Upper lobe of left lung (tissue), 4 donors: ENCODE measurements around the gene GRIK4.
"Not testable (repeated sequence)": the region's sequence is repeated elsewhere in the genome, so short reads cannot be mapped to it uniquely, and the experiment has no call there.

Experiments used
- POLR2A ChIP-seq, 4 donors: fragments of 450-650 bp; IDR thresholded peaks; one replicate each; pipeline ENCODE4 v1.5.1; 2016 to 2017; ENCODE audit warnings: antibody characterized with exemption in 4 of 4, mild to moderate bottlenecking in 2 of 4
- TF ChIP-seq, protein P1 (sequence below), 6 experiments: fragments of 450-650 bp in 4 of 6; fragments of 200-600 bp in 2 of 6; sonication (generic) in 2 of 6; IDR thresholded peaks; one replicate each; pipeline ENCODE4 v1.5.1; 2016 to 2019; ENCODE audit warnings: antibody characterized with exemption in 6 of 6

DNA sequence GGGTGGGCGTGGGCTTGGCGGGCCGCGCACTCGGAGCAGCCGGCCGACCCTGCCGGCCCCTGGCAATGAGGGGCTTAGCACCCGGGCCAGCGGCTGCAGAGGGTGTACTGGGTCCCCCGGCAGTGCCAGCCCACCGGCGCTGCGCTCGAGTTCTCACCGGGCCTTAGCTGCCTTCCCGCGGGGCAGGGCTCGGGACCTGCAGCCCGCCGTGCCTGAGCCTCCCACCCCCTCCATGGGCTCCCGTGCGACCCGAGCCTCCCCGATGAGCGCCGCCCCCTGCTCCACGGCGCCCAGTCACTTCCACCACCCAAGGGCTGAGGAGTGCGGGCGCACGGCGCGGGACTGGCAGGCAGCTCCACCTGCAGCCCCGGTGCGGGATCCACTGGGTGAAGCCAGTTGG, 510.2 kb downstream of the GRIK4 start:
- not testable (repeated sequence) for TF ChIP-seq POLR2A (IDR thresholded peaks at IDR 0.05)
- TF ChIP-seq, protein P1, sequence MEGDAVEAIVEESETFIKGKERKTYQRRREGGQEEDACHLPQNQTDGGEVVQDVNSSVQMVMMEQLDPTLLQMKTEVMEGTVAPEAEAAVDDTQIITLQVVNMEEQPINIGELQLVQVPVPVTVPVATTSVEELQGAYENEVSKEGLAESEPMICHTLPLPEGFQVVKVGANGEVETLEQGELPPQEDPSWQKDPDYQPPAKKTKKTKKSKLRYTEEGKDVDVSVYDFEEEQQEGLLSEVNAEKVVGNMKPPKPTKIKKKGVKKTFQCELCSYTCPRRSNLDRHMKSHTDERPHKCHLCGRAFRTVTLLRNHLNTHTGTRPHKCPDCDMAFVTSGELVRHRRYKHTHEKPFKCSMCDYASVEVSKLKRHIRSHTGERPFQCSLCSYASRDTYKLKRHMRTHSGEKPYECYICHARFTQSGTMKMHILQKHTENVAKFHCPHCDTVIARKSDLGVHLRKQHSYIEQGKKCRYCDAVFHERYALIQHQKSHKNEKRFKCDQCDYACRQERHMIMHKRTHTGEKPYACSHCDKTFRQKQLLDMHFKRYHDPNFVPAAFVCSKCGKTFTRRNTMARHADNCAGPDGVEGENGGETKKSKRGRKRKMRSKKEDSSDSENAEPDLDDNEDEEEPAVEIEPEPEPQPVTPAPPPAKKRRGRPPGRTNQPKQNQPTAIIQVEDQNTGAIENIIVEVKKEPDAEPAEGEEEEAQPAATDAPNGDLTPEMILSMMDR (IDR thresholded peaks at IDR 0.05) = not testable (repeated sequence)
